OCI-LY1 (cell line): ENCODE results near the gene BRD3.
A peak's percentile ranks its signal among the peaks of the same experiment; 100 is the strongest.
"Not testable (repeated sequence)": the region's sequence is repeated elsewhere in the genome, so short reads cannot be mapped to it uniquely, and the experiment has no call there.

Source experiments
- H2AFZ ChIP-seq: fragments of 200-600 bp; sonication (generic), shearing (Covaris generic); 2 replicates; pipeline ENCODE4 v1.6.0; 2014; ENCODE audit warnings: antibody characterized with exemption, mild to moderate bottlenecking, low read length
- H3F3A ChIP-seq: fragments of 200-600 bp; sonication (generic), shearing (Covaris generic); 2 replicates; pipeline ENCODE4 v1.6.0; 2014; ENCODE audit warnings: mild to moderate bottlenecking, antibody characterized with exemption, low read length, moderate library complexity; ENCODE audit not compliant: insufficient read depth
- H3K27ac ChIP-seq: fragments of 200-600 bp; sonication (generic); 2 replicates; pipeline ENCODE4 v1.5.1; 2014; ENCODE audit warnings: low read length, mixed run types, mild to moderate bottlenecking, low read depth; ENCODE audit not compliant: poor library complexity, severe bottlenecking
- H3K27me3 ChIP-seq: fragments of 200-600 bp; sonication (generic); 2 replicates; pipeline ENCODE4 v1.6.0; 2014; ENCODE audit warnings: antibody characterized with exemption, mild to moderate bottlenecking, low read length, moderate library complexity; ENCODE audit not compliant: insufficient read depth
- H3K36me3 ChIP-seq: fragments of 200-600 bp; sonication (generic); 2 replicates; pipeline ENCODE4 v1.6.1; 2014; ENCODE audit warnings: mild to moderate bottlenecking, antibody characterized with exemption, low read length, moderate library complexity, mixed read lengths; ENCODE audit not compliant: insufficient read depth
- H3K4me1 ChIP-seq: fragments of 200-600 bp; sonication (generic); 2 replicates; pipeline ENCODE4 v1.5.1; 2014; ENCODE audit warnings: mild to moderate bottlenecking, low read length, moderate library complexity; ENCODE audit not compliant: insufficient read depth, severe bottlenecking
- H3K4me2 ChIP-seq: fragments of 200-600 bp; sonication (generic), shearing (Covaris generic); 2 replicates; pipeline ENCODE4 v1.6.1; 2014; ENCODE audit warnings: low read length
- H3K4me3 ChIP-seq: fragments of 200-600 bp; sonication (generic); 2 replicates; pipeline ENCODE4 v1.5.1; 2014; ENCODE audit warnings: low read length, low read depth, mild to moderate bottlenecking, mixed read lengths; ENCODE audit not compliant: poor library complexity, severe bottlenecking
- H3K79me2 ChIP-seq: fragments of 200-600 bp; shearing (Covaris generic); 2 replicates; pipeline ENCODE4 v1.6.1; 2016; ENCODE audit warnings: mixed run types, low read length, mixed read lengths; ENCODE audit not compliant: insufficient read depth
- H3K9ac ChIP-seq: fragments of 200-600 bp; sonication (generic), shearing (Covaris generic); 2 replicates; pipeline ENCODE4 v1.6.1; 2014; ENCODE audit warnings: mild to moderate bottlenecking, low read length, mixed read lengths
- H3K9me2 ChIP-seq: fragments of 200-600 bp; sonication (generic), shearing (Covaris generic); 2 replicates; pipeline ENCODE4 v1.6.1; 2014; ENCODE audit warnings: low read depth, mild to moderate bottlenecking, low read length, mixed read lengths
- H3K9me3 ChIP-seq: fragments of 200-600 bp; shearing (Covaris generic); 2 replicates; pipeline ENCODE4 v1.6.1; 2014; ENCODE audit warnings: low read length, mixed read lengths
- H4K20me1 ChIP-seq: fragments of 200-600 bp; sonication (generic), shearing (Covaris generic); 2 replicates; pipeline ENCODE4 v1.6.0; 2016; ENCODE audit warnings: mild to moderate bottlenecking, low read length; ENCODE audit not compliant: insufficient read depth
- EZH2 ChIP-seq: fragments of 200-600 bp; sonication (generic), shearing (Covaris generic); IDR thresholded peaks from 2 replicates; pipeline ENCODE4 v1.8.0; 2017; ENCODE audit warnings: borderline replicate concordance, mixed run types, mild to moderate bottlenecking, antibody characterized with exemption, low read length, moderate library complexity, mixed read lengths
- TF ChIP-seq, protein P1 (sequence below): fragments of 200-600 bp; sonication (generic), shearing (Covaris generic); IDR thresholded peaks from 2 replicates; pipeline ENCODE4 v1.5.1; 2017; ENCODE audit warnings: mild to moderate bottlenecking, antibody characterized with exemption, low read length, moderate library complexity, mixed read lengths

BRD3 gene

DNA sequence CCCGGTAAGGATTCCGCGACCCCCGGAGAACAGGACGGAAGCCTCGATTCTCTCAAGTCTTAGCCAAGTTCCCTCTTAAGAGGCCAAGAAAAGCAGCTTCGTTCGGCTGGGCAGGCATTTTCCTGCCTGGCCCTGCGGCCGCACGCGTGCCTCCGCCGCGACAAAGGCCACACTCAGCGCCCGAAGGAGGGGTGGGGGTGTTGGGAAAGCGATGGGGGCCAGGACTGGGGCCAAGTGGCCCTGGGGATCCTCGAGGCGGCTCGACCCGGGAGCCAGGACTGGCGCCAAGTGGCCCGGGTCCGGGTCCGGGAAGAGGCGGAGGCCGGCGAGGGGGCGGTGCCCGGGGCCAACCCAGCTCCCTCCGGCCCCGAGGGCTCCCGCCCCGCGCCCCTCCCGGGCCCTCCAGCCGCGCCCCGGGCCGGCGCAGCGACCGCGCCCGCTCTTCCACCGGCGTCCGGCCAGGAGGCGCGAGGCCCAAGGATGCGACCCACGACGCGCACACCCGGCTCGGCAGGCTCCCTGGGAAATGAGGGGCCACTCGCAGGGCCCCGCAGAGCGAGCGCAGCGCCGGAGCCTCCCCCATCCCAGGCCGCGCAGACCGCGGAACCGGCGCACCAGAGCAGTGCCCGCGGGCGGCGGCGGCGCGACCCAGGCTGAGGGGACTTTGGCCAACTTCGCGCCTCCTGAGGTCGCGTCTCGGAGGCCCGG lies 76.5 kb downstream of the BRD3 start:
- H3K9me2 ChIP-seq: no peaks in the 10 kb centered on the region
- no peaks in the 10 kb centered on the region for H3K27me3 ChIP-seq
- no peak overlapping the region for H3K27ac ChIP-seq
- H2AFZ ChIP-seq: no peak overlapping the region
- H3K4me3 ChIP-seq: peak overlapping the region; percentile 62
- no peaks in the 10 kb centered on the region for H3K9me3 ChIP-seq
- H4K20me1 ChIP-seq: no peaks in the 10 kb centered on the region
- no peak overlapping the region; the same call in 1 of the 2 replicates for H3K4me2 ChIP-seq
- H3K79me2 ChIP-seq: no peaks in the 10 kb centered on the region
- no peaks in the 10 kb centered on the region for H3K36me3 ChIP-seq
- no peaks in the 10 kb centered on the region for H3F3A ChIP-seq
- peaks cover 6% of the 10 kb centered on the region for H3K4me1 ChIP-seq
- no peak overlapping the region for H3K9ac ChIP-seq
- TF ChIP-seq EZH2: no peak
- TF ChIP-seq, protein P1, sequence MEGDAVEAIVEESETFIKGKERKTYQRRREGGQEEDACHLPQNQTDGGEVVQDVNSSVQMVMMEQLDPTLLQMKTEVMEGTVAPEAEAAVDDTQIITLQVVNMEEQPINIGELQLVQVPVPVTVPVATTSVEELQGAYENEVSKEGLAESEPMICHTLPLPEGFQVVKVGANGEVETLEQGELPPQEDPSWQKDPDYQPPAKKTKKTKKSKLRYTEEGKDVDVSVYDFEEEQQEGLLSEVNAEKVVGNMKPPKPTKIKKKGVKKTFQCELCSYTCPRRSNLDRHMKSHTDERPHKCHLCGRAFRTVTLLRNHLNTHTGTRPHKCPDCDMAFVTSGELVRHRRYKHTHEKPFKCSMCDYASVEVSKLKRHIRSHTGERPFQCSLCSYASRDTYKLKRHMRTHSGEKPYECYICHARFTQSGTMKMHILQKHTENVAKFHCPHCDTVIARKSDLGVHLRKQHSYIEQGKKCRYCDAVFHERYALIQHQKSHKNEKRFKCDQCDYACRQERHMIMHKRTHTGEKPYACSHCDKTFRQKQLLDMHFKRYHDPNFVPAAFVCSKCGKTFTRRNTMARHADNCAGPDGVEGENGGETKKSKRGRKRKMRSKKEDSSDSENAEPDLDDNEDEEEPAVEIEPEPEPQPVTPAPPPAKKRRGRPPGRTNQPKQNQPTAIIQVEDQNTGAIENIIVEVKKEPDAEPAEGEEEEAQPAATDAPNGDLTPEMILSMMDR: no peak

DNA sequence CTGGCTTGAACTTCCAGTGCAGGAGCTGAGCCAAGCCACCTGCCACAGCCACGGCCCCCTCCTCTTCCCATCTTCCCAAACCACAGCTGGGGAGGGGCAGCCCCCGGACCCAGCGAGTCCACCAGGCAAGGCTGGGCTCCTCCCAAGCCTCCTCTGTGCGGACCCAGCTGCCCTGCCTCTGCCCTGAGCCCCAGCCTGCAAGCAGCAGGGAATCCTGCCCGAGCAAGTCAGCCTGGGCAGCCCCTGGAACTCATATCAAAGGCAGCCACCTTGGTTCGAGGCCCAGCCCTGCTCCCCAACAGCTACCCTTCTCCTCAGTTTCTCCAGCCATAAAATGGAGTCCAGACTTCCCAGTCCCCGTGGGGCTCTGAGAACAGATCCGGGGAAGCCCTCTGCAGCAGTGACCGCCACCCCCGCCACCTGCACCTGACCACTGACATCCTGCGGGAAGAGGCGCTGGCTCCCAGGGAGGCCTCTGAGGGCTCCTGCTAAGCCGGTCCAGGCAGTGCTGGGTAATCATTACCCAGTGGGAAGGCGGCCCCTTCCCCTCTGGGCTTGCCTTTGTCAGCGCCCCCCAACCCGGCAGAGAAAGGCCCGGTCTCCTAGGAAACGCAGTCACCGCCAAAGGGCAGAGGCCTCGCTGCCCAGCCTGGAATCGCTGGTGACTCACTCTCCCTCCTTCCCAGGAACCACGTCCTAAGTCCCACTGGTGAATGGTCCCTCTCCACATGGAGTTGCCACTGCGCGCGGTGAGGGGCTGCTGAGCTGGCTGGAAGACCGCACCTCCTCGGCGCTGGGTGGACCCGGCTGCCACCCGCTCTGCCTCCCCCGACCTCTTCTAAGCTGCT lies 77.2 kb downstream of the BRD3 start:
- no peak overlapping the region for H3K4me3 ChIP-seq
- H3K4me1 ChIP-seq: peaks cover 6% of the 10 kb centered on the region
- TF ChIP-seq, protein P1: no peak
- TF ChIP-seq EZH2: no peak
- no peak overlapping the region for H3K9ac ChIP-seq
- no peaks in the 10 kb centered on the region for H3K27me3 ChIP-seq
- H3K36me3 ChIP-seq: no peaks in the 10 kb centered on the region
- H4K20me1 ChIP-seq: no peaks in the 10 kb centered on the region
- no peaks in the 10 kb centered on the region for H3K9me2 ChIP-seq
- no peak overlapping the region for H3K27ac ChIP-seq
- H3K79me2 ChIP-seq: no peaks in the 10 kb centered on the region
- H3F3A ChIP-seq: no peaks in the 10 kb centered on the region
- H3K9me3 ChIP-seq: no peaks in the 10 kb centered on the region
- no peak overlapping the region for H2AFZ ChIP-seq
- no peak overlapping the region for H3K4me2 ChIP-seq

DNA sequence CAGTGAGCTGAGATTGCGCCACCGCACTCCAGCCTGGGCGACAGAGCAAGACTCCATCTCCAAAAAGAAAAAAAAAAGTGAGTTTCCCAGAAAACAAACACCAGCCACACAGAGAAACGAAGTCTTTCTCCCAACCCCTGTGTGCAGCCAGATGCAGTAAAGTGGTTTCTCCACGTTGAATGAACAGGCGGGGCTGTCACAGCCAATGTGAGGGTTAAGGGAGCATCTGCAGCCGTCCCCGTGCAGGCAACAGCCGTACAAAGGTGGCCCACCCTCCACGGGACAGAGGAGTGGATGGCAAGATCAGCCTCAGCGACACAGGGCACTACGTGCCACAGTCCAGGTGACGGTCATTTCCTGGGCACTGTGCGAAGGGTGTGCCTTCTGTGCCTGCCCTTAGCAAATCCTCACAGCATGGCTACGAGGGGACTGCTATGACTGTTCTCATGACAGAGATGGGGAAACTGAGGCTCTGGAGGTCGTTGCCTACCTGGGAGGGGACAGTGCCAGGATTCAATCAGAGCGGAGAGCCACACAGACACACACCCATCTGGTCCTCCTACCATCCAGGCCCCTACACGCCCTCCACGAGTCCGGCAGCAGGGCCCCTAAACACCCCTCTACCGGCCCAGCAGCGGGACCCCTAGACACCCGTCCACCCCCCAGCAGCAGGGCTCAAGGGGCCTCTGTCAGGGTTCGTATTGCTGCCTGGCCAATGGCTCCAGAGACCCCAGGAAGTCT lies 78.0 kb downstream of the BRD3 start:
- Histone ChIP-seq H3K9me3 (no peaks in the 10 kb centered on the region), H3K4me2 (no peak overlapping the region), H3K4me1 (peaks cover 6% of the 10 kb centered on the region), H3K9me2 (no peaks in the 10 kb centered on the region), H3K36me3 (no peaks in the 10 kb centered on the region), H3F3A (no peaks in the 10 kb centered on the region), H4K20me1 (no peaks in the 10 kb centered on the region), H2AFZ (no peak overlapping the region), H3K4me3 (no peak overlapping the region), H3K9ac (no peak overlapping the region), H3K27ac (no peak overlapping the region), H3K27me3 (no peaks in the 10 kb centered on the region), H3K79me2 (no peaks in the 10 kb centered on the region)
- TF ChIP-seq, protein P1: no peak
- no peak for TF ChIP-seq EZH2

DNA sequence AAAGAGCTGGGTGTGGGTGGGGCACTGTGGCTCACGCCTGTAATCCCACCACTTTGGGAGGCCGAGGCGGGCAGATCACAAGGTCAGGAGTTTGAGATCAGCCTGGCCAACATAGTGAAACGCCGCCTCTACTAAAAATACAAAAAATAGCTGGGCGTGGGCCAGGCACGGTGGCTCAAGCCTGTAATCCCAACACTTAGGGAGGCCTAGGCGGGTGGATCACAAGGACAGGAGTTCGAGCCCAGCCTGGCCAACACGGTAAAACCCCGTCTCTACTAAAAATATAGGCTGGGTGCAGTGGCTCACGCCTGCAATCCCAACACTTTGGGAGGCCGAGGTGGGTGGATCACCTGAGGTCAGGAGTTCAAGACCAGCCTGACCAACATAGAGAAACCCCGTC lies 79.1 kb downstream of the BRD3 start:
- not testable (repeated sequence) for H3K4me1 ChIP-seq, H4K20me1 ChIP-seq, H3K79me2 ChIP-seq, H3K27me3 ChIP-seq, H3F3A ChIP-seq, H3K9me2 ChIP-seq, H3K9me3 ChIP-seq, H3K4me2 ChIP-seq, H3K36me3 ChIP-seq, H3K27ac ChIP-seq, H3K9ac ChIP-seq, H2AFZ ChIP-seq, H3K4me3 ChIP-seq
